Measurements from ENCODE around the gene ASCL4.

Gene ASCL4

GRCh38 chr12:107765316-107765715, 9.2 kb upstream of the ASCL4 start:
- Histone ChIP-seq H3K9ac (ENCODE audit: low read length) (no peak overlapping the region), H4K20me1 (ENCODE audit: insufficient read depth, low read length) (no peaks in the 10 kb centered on the region), H3K36me3 (replicated peaks; ENCODE audit: insufficient read depth, low read length) (no peaks in the 10 kb centered on the region), H3K27me3 (replicated peaks; ENCODE audit: insufficient read depth, low read length) (no peaks in the 10 kb centered on the region), H3K9me3 (replicated peaks; ENCODE audit: insufficient read depth, low read length) (no peaks in the 10 kb centered on the region), H3K9me2 (replicated peaks; ENCODE audit: insufficient read depth, low read length) (no peaks in the 10 kb centered on the region), H3K79me2 (ENCODE audit: low read length) (peaks cover 3% of the 10 kb centered on the region), H3K27ac (ENCODE audit: low read length) (no peak overlapping the region), H3K4me2 (ENCODE audit: low read depth, low read length) (no peak overlapping the region), H2AFZ (ENCODE audit: low read length) (no peak overlapping the region), H3K4me3 (ENCODE audit: low read length) (no peak overlapping the region), H3F3A (ENCODE audit: insufficient read depth, low read length) (no peaks in the 10 kb centered on the region), H3K4me1 (ENCODE audit: low read length) (0 out of 2 replicates have a peak, but pooled peaks cover 4% of the 10 kb centered on the region)
- TF ChIP-seq EZH2phosphoT487 (IDR thresholded peaks at IDR 0.05; ENCODE audit: low read length) (no peak), CTCF (IDR thresholded peaks at IDR 0.05; ENCODE audit: low read length) (no peak), EZH2 (optimal IDR thresholded peaks at IDR 0.05; ENCODE audit: low read depth, low read length) (no peak)
- DNase-seq = no peak

GRCh38 chr12:107767466-107767865, 7.0 kb upstream of the ASCL4 start:
- Histone ChIP-seq H3K36me3 (replicated peaks; ENCODE audit: insufficient read depth, low read length) (no peaks in the 10 kb centered on the region), H3K9me2 (replicated peaks; ENCODE audit: insufficient read depth, low read length) (no peaks in the 10 kb centered on the region)

GRCh38 chr12:107775093-107775721, 703 bp downstream of the ASCL4 start:
- Histone ChIP-seq H3K27ac (ENCODE audit: low read length) (no peak overlapping the region), H4K20me1 (ENCODE audit: insufficient read depth, low read length) (no peaks in the 10 kb centered on the region), H3K4me3 (ENCODE audit: low read length) (no peak overlapping the region), H3K36me3 (replicated peaks; ENCODE audit: insufficient read depth, low read length) (no peaks in the 10 kb centered on the region), H2AFZ (ENCODE audit: low read length) (no peak overlapping the region), H3K9me3 (replicated peaks; ENCODE audit: insufficient read depth, low read length) (no peaks in the 10 kb centered on the region), H3K79me2 (ENCODE audit: low read length) (no peaks in the 10 kb centered on the region), H3K4me2 (ENCODE audit: low read depth, low read length) (no peak overlapping the region), H3K9me2 (replicated peaks; ENCODE audit: insufficient read depth, low read length) (no peaks in the 10 kb centered on the region), H3K4me1 (ENCODE audit: low read length) (peaks cover 16% of the 10 kb centered on the region), H3K27me3 (replicated peaks; ENCODE audit: insufficient read depth, low read length) (peaks cover 26% of the 10 kb centered on the region; the same call in 1 of the 2 replicates), H3F3A (ENCODE audit: insufficient read depth, low read length) (peaks cover 11% of the 10 kb centered on the region), H3K9ac (ENCODE audit: low read length) (no peak overlapping the region)
- no peak for TF ChIP-seq EZH2phosphoT487 (IDR thresholded peaks at IDR 0.05; ENCODE audit: low read length)
- no peak for TF ChIP-seq CTCF (IDR thresholded peaks at IDR 0.05; ENCODE audit: low read length)
- no peak for TF ChIP-seq EZH2 (optimal IDR thresholded peaks at IDR 0.05; ENCODE audit: low read depth, low read length)
- no peak for DNase-seq

More at GRCh38 chr12:107767466-107767865, 7.0 kb upstream of the ASCL4 start:
- H3F3A ChIP-seq (ENCODE audit: insufficient read depth, low read length) = no peaks in the 10 kb centered on the region
- no peak for DNase-seq
- no peaks in the 10 kb centered on the region for H4K20me1 ChIP-seq (ENCODE audit: insufficient read depth, low read length)
- H3K4me2 ChIP-seq (ENCODE audit: low read depth, low read length) = no peak overlapping the region
- no peak overlapping the region for H3K27ac ChIP-seq (ENCODE audit: low read length)
- no peak overlapping the region for H2AFZ ChIP-seq (ENCODE audit: low read length)
- no peak overlapping the region for H3K4me3 ChIP-seq (ENCODE audit: low read length)
- TF ChIP-seq EZH2 (optimal IDR thresholded peaks at IDR 0.05; ENCODE audit: low read depth, low read length) (no peak), CTCF (IDR thresholded peaks at IDR 0.05; ENCODE audit: low read length) (no peak), EZH2phosphoT487 (IDR thresholded peaks at IDR 0.05; ENCODE audit: low read length) (no peak)
- H3K4me1 ChIP-seq (ENCODE audit: low read length) = no peaks in the 10 kb centered on the region
- H3K79me2 ChIP-seq (ENCODE audit: low read length) = no peaks in the 10 kb centered on the region
- H3K9me3 ChIP-seq (replicated peaks; ENCODE audit: insufficient read depth, low read length) = no peaks in the 10 kb centered on the region
- H3K9ac ChIP-seq (ENCODE audit: low read length) = no peak overlapping the region
- H3K27me3 ChIP-seq (replicated peaks; ENCODE audit: insufficient read depth, low read length) = no peaks in the 10 kb centered on the region
